Lower leg skin (tissue), 4 donors: ENCODE measurements around the gene OTUD4. TPM values are rescaled to one million over a fixed set of nuclear protein-coding genes. Genes with fewer than 3 reads are reported as not detected.
A peak's percentile ranks its signal among the peaks of the same experiment; 100 is the strongest.
"Not testable (repeated sequence)": the region's sequence is repeated elsewhere in the genome, so short reads cannot be mapped to it uniquely, and the experiment has no call there.

ENCODE experiments used
- DNase-seq, 2 donors: peaks; one replicate each; pipeline ENCODE4 v3.0.0-alpha.2; 2019; ENCODE audit warnings: low spot score in 2 of 2
- H3K4me3 ChIP-seq: fragments of 200-600 bp; sonication (generic); 2 replicates; pipeline ENCODE4 v1.5.1; 2017; ENCODE audit warnings: mild to moderate bottlenecking, low read depth; ENCODE audit not compliant: poor library complexity, severe bottlenecking
- POLR2A ChIP-seq, 2 donors: fragments of 450-650 bp; IDR thresholded peaks; one replicate each; pipeline ENCODE4 v1.6.1; 2016 to 2017; ENCODE audit warnings: antibody characterized with exemption in 2 of 2, mild to moderate bottlenecking in 1 of 2, moderate library complexity in 1 of 2
- WGBS, 2 donors: methylation state at CpG; one replicate each; pipeline ENCODE4 v1.1.5; 2018; 5-methylcytosine and 5-hydroxymethylcytosine counted together
- intact Hi-C: fragments of 100-400 bp; cut with DNase I; formaldehyde crosslinking; loops from one replicate; pipeline ENCODE4 v1.15.0; 2023; ENCODE audit warnings: low total_unique reads
- total RNA-seq, 4 donors: library from RNA; depleted of rRNA; stranded (reverse); fragments of >200 nt; gene quantifications; one replicate each; pipeline ENCODE4 v1.1.0, GENCODE V29; 2016
- TF ChIP-seq, protein P1 (sequence below), 3 donors: fragments of 450-650 bp; IDR thresholded peaks; one replicate each; pipeline ENCODE4 v1.5.1; 2016; ENCODE audit warnings: antibody characterized with exemption in 3 of 3, mild to moderate bottlenecking in 3 of 3, moderate library complexity in 2 of 3

The OTUD4 gene, protein sequence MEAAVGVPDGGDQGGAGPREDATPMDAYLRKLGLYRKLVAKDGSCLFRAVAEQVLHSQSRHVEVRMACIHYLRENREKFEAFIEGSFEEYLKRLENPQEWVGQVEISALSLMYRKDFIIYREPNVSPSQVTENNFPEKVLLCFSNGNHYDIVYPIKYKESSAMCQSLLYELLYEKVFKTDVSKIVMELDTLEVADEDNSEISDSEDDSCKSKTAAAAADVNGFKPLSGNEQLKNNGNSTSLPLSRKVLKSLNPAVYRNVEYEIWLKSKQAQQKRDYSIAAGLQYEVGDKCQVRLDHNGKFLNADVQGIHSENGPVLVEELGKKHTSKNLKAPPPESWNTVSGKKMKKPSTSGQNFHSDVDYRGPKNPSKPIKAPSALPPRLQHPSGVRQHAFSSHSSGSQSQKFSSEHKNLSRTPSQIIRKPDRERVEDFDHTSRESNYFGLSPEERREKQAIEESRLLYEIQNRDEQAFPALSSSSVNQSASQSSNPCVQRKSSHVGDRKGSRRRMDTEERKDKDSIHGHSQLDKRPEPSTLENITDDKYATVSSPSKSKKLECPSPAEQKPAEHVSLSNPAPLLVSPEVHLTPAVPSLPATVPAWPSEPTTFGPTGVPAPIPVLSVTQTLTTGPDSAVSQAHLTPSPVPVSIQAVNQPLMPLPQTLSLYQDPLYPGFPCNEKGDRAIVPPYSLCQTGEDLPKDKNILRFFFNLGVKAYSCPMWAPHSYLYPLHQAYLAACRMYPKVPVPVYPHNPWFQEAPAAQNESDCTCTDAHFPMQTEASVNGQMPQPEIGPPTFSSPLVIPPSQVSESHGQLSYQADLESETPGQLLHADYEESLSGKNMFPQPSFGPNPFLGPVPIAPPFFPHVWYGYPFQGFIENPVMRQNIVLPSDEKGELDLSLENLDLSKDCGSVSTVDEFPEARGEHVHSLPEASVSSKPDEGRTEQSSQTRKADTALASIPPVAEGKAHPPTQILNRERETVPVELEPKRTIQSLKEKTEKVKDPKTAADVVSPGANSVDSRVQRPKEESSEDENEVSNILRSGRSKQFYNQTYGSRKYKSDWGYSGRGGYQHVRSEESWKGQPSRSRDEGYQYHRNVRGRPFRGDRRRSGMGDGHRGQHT
- 10 to 100 TPM; 26.7 to 38.2 (median 36.1) TPM for total RNA-seq

GRCh38 chr4:145180298-145181090 is at the start of gene OTUD4:
OTUD4 (minus strand) TSS chr4:145180589; CDS start chr4:145179973, 616 bp downstream.
- intact Hi-C loops: no loop called here
- 0 to 2% methylated on average over 13 to 52 of the region's 94 CpGs for WGBS, 2 donors
- peak within 1 kb of the TSS; percentile 89 for H3K4me3 ChIP-seq
- peak; percentile 94 to 98 for DNase-seq
- no peak for TF ChIP-seq POLR2A (IDR thresholded peaks at IDR 0.05)
- TF ChIP-seq, protein P1, sequence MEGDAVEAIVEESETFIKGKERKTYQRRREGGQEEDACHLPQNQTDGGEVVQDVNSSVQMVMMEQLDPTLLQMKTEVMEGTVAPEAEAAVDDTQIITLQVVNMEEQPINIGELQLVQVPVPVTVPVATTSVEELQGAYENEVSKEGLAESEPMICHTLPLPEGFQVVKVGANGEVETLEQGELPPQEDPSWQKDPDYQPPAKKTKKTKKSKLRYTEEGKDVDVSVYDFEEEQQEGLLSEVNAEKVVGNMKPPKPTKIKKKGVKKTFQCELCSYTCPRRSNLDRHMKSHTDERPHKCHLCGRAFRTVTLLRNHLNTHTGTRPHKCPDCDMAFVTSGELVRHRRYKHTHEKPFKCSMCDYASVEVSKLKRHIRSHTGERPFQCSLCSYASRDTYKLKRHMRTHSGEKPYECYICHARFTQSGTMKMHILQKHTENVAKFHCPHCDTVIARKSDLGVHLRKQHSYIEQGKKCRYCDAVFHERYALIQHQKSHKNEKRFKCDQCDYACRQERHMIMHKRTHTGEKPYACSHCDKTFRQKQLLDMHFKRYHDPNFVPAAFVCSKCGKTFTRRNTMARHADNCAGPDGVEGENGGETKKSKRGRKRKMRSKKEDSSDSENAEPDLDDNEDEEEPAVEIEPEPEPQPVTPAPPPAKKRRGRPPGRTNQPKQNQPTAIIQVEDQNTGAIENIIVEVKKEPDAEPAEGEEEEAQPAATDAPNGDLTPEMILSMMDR (IDR thresholded peaks at IDR 0.05): no peak

- WGBS, 2 donors: 87 to 91% methylated on average over 7 of the region's 7 CpGs
- DNase-seq, H3K4me3 ChIP-seq, intact Hi-C loops: not testable (repeated sequence)
Measured at GRCh38 chr4:145223228-145223627, 42.8 kb upstream of the OTUD4 start.

DNA sequence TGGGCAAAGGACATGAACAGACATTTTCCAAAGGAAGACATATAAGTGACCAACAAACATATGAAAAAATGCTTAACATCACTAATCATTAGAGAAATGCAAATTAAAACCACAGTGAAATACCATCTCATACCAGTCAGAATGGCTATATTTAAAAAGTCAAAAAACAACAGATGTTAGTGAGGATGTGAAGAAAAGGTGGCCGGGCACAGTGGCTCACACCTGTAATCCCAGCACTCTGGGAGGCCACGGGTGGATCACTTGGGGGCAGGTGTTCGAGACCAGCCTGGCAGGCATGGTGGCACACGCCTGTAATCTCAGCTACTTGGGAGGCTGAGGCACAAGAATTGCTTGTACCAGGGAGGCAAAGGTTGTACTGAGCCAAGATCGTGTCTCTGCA is 41.1 kb upstream of the OTUD4 start:
- H3K4me3 ChIP-seq, DNase-seq, intact Hi-C loops: not testable (repeated sequence)
- WGBS, 2 donors: 91 to 92% methylated on average over 5 of the region's 5 CpGs

DNA sequence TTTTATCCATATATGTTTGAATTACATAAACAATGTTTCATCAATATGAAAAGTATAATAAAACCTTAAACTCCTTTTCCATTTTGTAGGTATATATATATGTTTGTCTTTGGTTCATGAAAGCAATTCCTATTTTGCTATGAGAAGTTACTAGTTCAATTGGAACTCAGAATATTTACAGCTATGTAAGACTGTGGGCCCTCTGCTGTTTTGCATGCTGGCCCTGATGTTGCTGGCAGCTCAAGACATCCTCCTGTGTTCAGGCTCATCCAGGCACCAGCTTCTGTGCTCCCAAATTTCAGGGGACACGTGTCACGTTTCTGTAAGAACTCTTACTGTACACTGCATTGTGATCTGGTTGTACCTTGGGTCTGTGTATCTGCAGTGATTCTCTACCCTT is 38.7 kb upstream of the OTUD4 start:
- DNase-seq: no peak
- TF ChIP-seq, protein P1 (IDR thresholded peaks at IDR 0.05): no peak
- TF ChIP-seq POLR2A (IDR thresholded peaks at IDR 0.05): no peak
- H3K4me3 ChIP-seq: no peak overlapping the region
- 89 to 98% methylated on average over 2 of the region's 2 CpGs for WGBS, 2 donors
- intact Hi-C loops: no loop called here

DNA sequence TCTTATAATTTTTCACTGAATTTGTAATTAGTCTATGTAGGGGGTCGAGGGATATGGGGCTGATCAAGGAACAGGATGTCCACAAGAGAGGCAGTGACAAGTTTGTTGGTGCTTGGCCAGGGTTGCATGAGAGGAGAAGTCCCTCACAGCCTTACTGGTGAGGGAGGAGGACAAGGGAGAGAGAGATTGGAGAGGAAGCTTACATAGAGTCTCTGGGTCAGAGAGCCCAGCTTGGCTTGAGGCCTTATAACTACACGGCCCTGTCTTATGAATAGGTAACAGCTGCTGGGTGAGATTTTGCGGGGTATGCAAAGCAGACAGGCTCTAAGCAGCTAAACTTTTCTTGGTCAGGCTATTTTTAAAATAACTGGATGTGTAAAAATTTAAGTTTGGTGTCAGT is 37.9 kb upstream of the OTUD4 start:
- DNase-seq: no peak
- intact Hi-C loops: no loop called here
- WGBS, 2 donors: 58 to 66% methylated on average over 3 of the region's 3 CpGs
- TF ChIP-seq POLR2A (IDR thresholded peaks at IDR 0.05): no peak
- TF ChIP-seq, protein P1 (IDR thresholded peaks at IDR 0.05): no peak
- no peak overlapping the region for H3K4me3 ChIP-seq

DNA sequence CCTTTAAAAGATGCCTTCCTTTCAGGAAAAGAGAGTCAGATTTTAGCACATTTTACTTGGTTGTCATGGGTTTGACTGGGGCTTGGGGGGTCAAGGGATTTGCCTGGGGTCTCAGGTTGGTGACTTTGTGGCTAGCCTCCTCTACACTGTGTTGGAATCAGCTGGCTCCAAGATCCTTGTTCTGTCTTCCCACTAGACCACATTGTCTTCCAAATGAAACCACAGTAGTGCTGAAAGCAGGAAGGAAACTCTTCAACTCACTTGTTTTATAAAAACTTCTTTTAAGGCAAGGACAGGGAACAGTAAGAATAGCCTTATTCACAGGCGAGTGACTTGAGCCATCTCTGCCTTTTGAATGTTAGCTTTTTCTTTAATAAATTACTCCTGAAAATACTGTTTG is 37.0 kb upstream of the OTUD4 start:
- TF ChIP-seq, protein P1 (IDR thresholded peaks at IDR 0.05): no peak
- no peak for TF ChIP-seq POLR2A (IDR thresholded peaks at IDR 0.05)
- DNase-seq: no peak
- 63 to 73% methylated on average over 1 of the region's 1 CpG for WGBS, 2 donors
- no peak overlapping the region for H3K4me3 ChIP-seq
- intact Hi-C loops: no loop called here
